GM12892 (cell line): ENCODE measurements around the gene TK2.

ENCODE experiments used
- POLR2A ChIP-seq: IDR thresholded peaks from 2 replicates; pipeline ENCODE4 v1.6.1; 2011; ENCODE audit warnings: low read depth, low read length, control low read depth
- POLR2AphosphoS5 ChIP-seq: IDR thresholded peaks from 2 replicates; pipeline ENCODE4 v1.6.1; 2011; ENCODE audit warnings: low read depth, low read length, control low read depth
- TAF1 ChIP-seq: IDR thresholded peaks from 2 replicates; pipeline ENCODE4 v1.6.1; 2011; ENCODE audit warnings: low read depth, mild to moderate bottlenecking, control low read depth, low read length, borderline replicate concordance

DNA sequence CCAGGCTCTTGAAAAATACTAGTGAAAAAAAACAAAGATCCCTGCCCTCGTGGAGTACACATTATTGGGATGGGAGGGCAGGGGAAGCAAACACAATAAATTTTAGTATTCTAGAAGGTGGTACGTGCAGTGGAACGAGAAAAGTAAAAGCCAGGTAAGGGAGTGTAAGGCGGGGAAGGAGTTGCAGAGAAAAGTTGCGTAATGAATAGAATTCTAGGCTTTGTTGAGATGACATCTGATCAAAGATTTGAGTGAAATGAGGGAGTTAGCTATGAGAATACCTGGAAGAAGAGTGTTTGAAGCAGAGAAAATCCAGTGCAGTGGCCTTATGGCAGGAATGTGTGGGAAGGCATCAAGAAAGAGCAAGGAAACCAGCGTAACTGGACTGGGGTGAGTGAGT lies 4.6 kb upstream of the TK2 start:
- TF ChIP-seq TAF1 = no peak
- no peak for TF ChIP-seq POLR2A
- no peak for TF ChIP-seq POLR2AphosphoS5
